ENCODE data around the gene SELENBP1. TPM values are rescaled to one million over a fixed set of nuclear protein-coding genes. Genes with fewer than 3 reads are reported as not detected.
A peak's percentile ranks its signal among the peaks of the same experiment; 100 is the strongest.

Gene SELENBP1
- total RNA-seq, 1 experiment from 2014 or later: 5.2 TPM

DNA sequence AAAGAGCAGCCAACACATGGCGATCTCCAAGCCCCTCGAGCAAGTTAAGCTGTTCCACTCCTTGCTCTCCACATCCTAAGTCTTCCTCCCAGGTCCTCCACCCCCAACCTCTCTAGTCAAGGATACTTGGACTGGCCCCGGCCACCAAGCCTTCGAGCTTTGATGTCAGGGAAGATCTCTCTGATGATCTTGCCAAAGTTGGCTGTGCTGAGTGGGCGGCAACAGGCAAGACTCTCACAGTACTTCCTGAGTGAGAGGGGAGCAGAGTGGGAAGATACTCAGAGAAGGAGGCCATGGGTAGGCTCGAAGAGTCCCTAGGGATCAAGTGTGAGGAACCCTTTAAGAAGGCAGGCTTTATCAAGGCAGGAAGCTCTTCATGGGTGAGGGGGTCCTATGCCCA lies 28.2 kb downstream of the SELENBP1 start:
- DNase-seq (ENCODE audit: low read depth): no peak

DNA sequence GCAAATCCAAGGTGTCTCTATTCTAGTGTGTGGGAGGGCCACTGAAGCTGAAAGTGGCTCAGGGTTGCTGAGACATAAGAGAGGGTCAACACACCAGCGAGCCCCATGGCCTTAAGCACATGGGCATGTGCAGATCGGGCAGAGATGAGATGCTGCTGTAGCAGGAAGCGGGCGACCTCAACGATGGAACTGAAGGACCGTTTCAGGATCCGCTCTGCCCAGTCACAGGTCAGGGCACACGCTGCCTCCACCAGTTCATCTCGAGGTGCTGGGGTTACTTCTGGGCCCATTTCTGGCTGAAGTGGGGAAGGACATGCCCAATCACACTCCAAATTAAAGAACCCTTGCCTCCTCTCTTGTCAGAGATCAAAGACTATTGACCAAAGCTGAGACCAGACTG lies 28.9 kb downstream of the SELENBP1 start:
- no peak for DNase-seq (ENCODE audit: low read depth)

GRCh38 chr1:151342569-151342968 lies 29.9 kb downstream of the SELENBP1 start:
- no peak for DNase-seq (ENCODE audit: low read depth)

GRCh38 chr1:151342021-151342420 lies 30.5 kb downstream of the SELENBP1 start:
- DNase-seq (ENCODE audit: low read depth): no peak

DNA sequence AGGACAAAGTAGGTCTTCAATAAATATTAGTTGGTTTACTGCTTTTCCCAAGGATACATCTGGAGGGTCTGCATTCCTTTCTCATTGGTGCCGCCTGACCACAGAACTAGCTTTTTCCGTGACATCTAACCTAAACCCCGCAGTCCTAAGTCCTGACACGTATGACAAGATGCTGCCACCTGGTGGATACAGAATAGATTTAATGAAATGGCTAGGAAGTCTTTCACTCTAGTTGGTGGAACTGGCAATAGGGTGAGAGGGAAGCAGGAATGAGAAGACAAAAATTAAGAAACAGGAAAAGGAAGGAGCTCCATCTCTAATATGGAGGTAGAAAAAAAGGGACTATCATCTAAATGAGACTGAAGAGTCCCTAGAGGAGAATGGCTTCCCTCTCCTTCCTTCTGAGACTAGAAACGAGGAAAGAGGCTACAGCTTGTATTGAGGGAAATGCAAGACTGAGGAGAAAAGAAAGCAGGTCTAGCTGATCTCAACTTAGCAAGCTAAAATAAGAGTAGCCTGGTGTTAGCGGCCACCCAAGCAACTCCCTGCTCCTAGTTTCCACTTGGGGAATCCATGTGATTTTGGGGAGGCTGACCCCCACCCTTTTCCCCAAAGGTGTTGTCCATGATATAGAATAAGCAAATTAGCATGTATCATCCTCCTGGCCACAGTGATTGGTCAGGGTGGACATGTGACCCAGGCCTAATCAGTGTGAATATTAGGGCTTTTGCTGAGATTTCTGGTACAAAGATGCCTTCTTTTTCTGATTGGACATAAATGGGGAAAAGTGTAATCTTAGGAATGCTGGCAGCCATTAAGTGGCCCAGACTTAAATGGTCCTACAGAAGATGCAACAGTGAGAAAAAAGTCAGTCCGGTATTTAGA lies 31.4 kb downstream of the SELENBP1 start:
- peak; percentile 82 for DNase-seq (ENCODE audit: low read depth)

DNA sequence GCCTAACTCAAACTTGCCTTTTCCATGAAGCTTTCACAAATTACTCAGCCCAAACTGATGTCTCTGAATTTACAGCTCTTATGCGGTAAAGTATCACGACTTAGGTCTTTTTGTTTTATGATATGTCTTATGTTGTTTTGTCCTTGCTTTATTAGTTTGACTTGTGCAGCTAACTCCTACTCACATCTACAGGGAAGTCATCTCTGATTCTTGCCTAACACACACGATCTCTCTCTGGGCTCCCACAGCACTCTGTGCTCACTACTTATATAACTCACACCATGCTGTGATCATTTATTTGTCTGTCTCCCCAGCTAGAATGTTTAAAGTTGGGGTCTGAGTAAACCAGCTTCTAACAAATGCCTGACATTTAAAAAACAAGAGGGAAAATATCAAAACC lies 35.9 kb downstream of the SELENBP1 start:
- no peak for DNase-seq (ENCODE audit: low read depth)

DNA sequence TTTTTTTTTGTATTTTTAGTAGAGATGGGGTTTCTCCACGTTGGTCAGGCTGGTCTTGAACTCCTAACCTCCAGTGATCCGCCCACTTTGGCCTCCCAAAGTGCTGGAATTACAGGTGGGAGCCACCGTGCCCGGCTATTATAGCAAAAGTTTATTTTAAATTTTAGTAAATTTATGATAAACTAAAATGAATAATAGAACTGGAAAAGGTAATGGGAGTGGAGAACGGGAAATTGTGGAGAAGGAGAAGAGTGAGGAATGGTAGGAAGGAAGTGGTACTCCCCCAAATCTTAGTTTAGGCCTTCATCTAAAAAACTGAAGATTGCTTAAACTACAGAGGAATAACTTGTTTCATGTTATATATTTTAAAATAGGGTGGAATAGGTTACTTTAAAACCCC lies 37.7 kb downstream of the SELENBP1 start:
- no peak for DNase-seq (ENCODE audit: low read depth)

DNA sequence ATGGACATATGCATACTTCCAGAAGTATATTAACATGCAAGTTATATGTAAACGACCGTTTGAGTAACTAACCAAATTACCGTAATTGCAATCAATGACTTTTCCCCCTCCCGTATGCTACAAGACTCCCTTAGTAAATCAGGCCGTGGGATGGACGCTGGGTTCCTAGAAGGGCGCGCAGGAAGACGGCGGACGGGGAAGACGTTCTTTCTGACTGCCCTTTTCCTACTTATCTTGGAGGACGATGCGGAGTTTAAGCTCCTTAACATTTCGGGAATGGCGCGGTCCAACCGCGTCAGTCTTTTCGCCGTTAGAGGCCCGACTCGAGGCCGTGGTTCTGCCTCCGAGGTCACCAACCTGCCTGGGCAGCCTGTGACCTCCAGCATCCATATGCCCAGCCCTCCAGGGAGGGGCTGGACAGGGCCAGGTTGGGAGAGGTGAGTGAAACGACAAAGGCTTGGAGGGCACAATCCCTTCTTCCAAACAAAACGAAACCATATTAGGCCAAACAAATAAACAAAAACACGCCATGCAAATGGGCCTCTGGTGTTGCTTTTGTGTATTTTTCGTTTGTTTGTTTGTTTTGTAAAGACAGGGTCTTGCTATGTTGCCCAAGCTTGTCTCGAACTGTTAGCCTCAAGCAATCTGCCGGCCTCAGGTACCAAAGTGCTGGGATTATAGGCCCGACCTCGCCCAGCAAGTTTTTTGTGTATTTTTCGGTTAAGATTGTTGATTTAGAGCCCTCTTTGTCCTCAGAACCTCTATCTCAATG lies 44.4 kb downstream of the SELENBP1 start:
- peak; percentile 27 for DNase-seq (ENCODE audit: low read depth)

DNA sequence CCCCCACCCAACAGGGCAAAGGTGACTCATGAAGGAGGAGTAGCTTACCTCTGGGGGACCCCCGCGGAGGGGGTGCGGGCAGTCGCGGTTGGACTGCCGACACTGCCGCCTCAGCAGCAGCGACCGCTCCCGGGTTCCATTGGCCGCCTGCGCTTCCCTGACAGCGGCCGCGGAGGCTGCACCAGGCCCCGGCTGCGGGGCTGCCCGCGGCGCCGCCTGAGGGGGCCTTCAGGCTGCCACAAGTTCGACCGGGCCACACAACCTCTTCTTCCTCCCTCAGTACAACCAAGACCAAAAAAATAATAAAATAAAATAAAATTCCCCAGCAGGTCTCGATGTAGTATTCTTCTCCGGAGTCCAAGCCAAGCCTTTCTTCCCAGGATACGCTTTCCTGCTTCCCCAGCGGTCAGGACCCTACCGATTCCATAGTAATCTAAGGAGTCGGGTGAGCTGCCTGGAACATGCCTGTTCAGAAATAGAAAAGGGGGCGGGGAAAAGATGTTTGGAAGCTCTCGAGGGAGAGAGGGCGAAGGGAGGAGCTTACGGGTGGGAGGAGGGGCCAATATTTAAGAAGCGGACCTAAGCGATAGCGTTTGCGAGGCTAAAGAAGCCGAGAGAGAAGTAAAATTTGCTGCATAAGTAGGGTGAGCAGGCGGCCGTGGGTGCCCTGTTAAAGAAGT lies 45.1 kb downstream of the SELENBP1 start, which contains the start of gene PI4KB:
PI4KB (minus strand) TSS at position 194 of the 680 bp plus-strand sequence. CDS start 10,935 bp downstream, outside the sequence.
- DNase-seq (ENCODE audit: low read depth): peak; percentile 97

DNA sequence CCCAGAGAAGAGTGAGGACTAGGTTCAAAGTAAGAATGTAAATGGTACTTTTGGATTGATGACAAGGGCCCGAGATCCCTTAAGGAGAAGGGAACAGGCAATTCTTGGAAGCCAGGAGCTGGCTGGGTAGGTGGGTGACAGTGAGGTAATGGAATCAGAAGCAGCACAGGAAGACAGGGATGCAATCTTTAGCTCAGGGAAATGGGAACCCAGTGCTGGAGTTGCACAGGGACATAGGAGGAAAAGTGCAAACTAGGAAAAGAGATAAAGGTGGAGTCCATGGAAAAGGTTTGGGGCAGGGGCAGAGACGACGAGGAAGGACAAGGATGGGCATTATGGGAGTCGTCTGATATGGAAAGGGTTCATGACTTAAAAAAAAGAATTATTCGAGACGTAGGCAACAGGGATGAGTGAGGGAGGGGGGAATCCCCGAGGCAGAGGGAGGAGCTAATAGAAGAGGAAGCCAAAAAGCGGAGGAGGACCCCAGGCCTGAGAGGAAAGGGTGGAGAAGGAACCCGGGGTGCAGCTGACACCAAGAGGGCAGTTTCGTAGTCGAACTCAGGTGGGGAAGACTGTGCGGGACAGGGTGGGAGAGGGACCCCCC lies 45.8 kb downstream of the SELENBP1 start:
- peak; percentile 54 for DNase-seq (ENCODE audit: low read depth)

DNA sequence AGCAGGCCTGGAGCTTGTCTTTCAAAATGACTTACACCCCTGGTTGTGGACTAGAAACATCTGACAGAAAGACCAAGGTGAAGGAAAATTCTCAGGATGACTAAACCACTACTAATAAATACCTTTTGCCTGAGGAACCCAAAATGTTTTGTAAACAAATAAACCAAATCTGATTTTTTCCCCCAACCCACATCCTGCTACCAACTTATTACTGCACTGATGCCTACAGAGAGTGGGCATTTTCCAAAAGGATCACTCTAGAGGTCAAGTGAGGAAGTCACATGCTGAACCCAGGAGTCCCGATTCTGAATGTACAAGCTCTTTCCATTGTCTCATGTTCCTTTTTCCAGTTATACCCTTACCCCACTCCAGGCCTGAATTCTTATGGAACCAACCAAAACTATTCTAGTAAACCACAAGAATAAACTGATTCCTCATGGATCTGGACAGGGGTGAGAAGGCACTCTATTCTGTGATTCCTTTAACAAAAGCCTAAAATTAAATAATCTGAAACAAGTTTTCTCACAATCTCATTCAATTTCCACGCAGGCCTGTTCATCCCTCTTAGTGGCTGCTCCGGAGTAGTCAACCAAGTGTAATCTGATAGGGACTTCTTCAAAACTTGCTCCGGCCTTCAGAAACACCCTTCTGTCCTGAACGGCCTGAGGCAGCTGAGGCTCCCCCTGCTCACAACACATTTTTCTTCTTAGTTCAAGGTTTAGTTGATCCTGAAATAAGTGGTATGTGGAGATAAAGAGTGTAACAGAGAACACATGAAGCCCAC lies 46.7 kb downstream of the SELENBP1 start:
- DNase-seq (ENCODE audit: low read depth): peak; percentile 38

- no peak for DNase-seq (ENCODE audit: low read depth)
These were observed 47.3 kb downstream of the SELENBP1 start for GRCh38 chr1:151325231-151325630.

- no peak for DNase-seq (ENCODE audit: low read depth)
These were observed 48.0 kb downstream of the SELENBP1 start for GRCh38 chr1:151324390-151324930.

GRCh38 chr1:151318975-151319374 lies 53.5 kb downstream of the SELENBP1 start:
- DNase-seq (ENCODE audit: low read depth): no peak

DNA sequence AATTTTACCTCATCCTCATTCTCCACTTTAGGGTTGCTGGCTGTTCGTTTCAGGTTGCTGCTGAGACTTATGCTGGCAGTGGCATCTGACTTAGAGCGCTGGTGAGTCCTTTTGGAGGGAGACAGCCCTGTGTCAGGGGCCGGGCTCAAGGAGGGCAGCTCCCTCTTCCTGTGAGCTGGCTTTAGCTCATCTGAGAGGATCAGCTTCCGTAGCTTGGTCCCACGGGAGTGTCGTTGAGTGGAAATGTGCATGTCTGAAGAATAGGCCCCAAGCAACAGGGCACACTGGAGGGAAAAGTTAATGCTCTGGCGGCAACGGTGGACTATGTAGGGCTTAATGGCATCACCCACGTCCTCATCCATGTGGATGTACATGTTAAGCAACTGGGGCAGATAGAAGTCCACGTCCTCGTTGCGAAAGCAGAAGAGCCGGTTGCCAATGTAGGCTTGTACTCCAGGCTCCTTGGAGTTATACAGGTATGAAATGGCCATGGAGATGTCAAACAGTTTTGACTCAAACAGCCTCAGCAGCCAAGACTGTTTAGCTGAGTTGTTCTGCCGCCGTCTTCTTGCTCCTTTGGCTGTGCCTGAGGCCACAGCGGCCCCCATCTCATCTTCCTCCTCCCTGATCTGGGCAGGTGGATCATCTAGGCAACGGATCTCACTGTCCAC lies 56.8 kb downstream of the SELENBP1 start:
- no peak for DNase-seq (ENCODE audit: low read depth)

Other genes starting within 250 kb of the SELENBP1 start
- 0.48 and 0.78 TPM in 2 replicates for gene SEMA6C, start 226.1 kb downstream of the SELENBP1 start, total RNA-seq (2014; rRNA removed; shearing (Covaris generic))
- gene TNFAIP8L2, start 216.1 kb downstream of the SELENBP1 start, total RNA-seq (2014; rRNA removed; shearing (Covaris generic)): not detected in 2 replicates
- gene LYSMD1, start 206.8 kb downstream of the SELENBP1 start, total RNA-seq (2014; rRNA removed; shearing (Covaris generic)): 7.4 and 8.2 TPM in 2 replicates
- 47.4 and 58.5 TPM in 2 replicates for gene SCNM1, start 206.6 kb downstream of the SELENBP1 start, total RNA-seq (2014; rRNA removed; shearing (Covaris generic))
- gene TMOD4, start 196.7 kb downstream of the SELENBP1 start, total RNA-seq (2014; rRNA removed; shearing (Covaris generic)): 0.36 TPM in 1 of 2 replicates, not detected in the other
- gene VPS72, start 182.5 kb downstream of the SELENBP1 start, total RNA-seq (2014; rRNA removed; shearing (Covaris generic)): 54.0 and 63.8 TPM in 2 replicates
- 27.4 and 39.5 TPM in 2 replicates for gene PIP5K1A, start 174.2 kb downstream of the SELENBP1 start, total RNA-seq (2014; rRNA removed; shearing (Covaris generic))
- gene PSMD4, start 118.0 kb downstream of the SELENBP1 start, total RNA-seq (2014; rRNA removed; shearing (Covaris generic)): 186 and 201 TPM in 2 replicates
- gene ZNF687, start 90.4 kb downstream of the SELENBP1 start, total RNA-seq (2014; rRNA removed; shearing (Covaris generic)): 6.7 and 10.9 TPM in 2 replicates
- gene PI4KB, start 45.3 kb downstream of the SELENBP1 start, total RNA-seq (2014; rRNA removed; shearing (Covaris generic)): 26.4 and 28.4 TPM in 2 replicates
- gene RFX5, start 25.5 kb downstream of the SELENBP1 start, total RNA-seq (2014; rRNA removed; shearing (Covaris generic)): 43.6 and 52.0 TPM in 2 replicates
- gene PSMB4, start 26.9 kb upstream of the SELENBP1 start, total RNA-seq (2014; rRNA removed; shearing (Covaris generic)): 469 and 498 TPM in 2 replicates
- gene POGZ, start 86.8 kb upstream of the SELENBP1 start, total RNA-seq (2014; rRNA removed; shearing (Covaris generic)): 9.5 and 13.5 TPM in 2 replicates
- gene CGN, start 138.7 kb upstream of the SELENBP1 start, total RNA-seq (2014; rRNA removed; shearing (Covaris generic)): under 0.01 and 0.10 TPM in 2 replicates
- 2.3 and 3.8 TPM in 2 replicates for gene TUFT1, start 167.6 kb upstream of the SELENBP1 start, total RNA-seq (2014; rRNA removed; shearing (Covaris generic))
- gene SNX27, start 239.3 kb upstream of the SELENBP1 start, total RNA-seq (2014; rRNA removed; shearing (Covaris generic)): 15.4 and 19.6 TPM in 2 replicates